HUES48 (cell line): Measurements from ENCODE around the gene WFDC12.

ENCODE experiments used
- H3K27ac ChIP-seq: one replicate; pipeline ENCODE4 v1.7.0; 2013; ENCODE audit warnings: low read depth, low read length, inconsistent platforms
- H3K27me3 ChIP-seq: 2 replicates; pipeline ENCODE4 v1.6.1; 2013; ENCODE audit warnings: mild to moderate bottlenecking, low read length; ENCODE audit not compliant: control insufficient read depth, insufficient read depth
- H3K36me3 ChIP-seq: 2 replicates; pipeline ENCODE4 v1.6.1; 2013; ENCODE audit warnings: low read length; ENCODE audit not compliant: control insufficient read depth, insufficient read depth
- H3K4me1 ChIP-seq: 2 replicates; pipeline ENCODE4 v1.6.1; 2013; ENCODE audit warnings: mild to moderate bottlenecking, low read length; ENCODE audit not compliant: control insufficient read depth, insufficient read depth
- H3K4me3 ChIP-seq: 2 replicates; pipeline ENCODE4 v1.5.1; 2013; ENCODE audit warnings: mild to moderate bottlenecking, low read depth, low read length
- H3K9ac ChIP-seq: 2 replicates; pipeline ENCODE4 v1.6.1; 2013; ENCODE audit warnings: mild to moderate bottlenecking, low read depth, low read length, moderate library complexity
- H3K9me3 ChIP-seq: 2 replicates; pipeline ENCODE4 v1.6.1; 2013; ENCODE audit warnings: low read length; ENCODE audit not compliant: control insufficient read depth, insufficient read depth

Gene WFDC12

GRCh38 chr20:45090481-45090880 lies 33.8 kb downstream of the WFDC12 start:
- Histone ChIP-seq H3K27ac (no peak overlapping the region), H3K4me3 (no peak overlapping the region), H3K36me3 (no peaks in the 10 kb centered on the region), H3K4me1 (peaks cover 9% of the 10 kb centered on the region; the same call in 1 of the 2 replicates), H3K9ac (no peak overlapping the region), H3K9me3 (no peaks in the 10 kb centered on the region), H3K27me3 (no peaks in the 10 kb centered on the region)

GRCh38 chr20:45088247-45088646 lies 36.0 kb downstream of the WFDC12 start:
- Histone ChIP-seq H3K27ac (no peak overlapping the region), H3K4me1 (0 out of 2 replicates have a peak, but pooled peaks cover 8% of the 10 kb centered on the region), H3K4me3 (no peak overlapping the region), H3K36me3 (no peaks in the 10 kb centered on the region), H3K9me3 (no peaks in the 10 kb centered on the region), H3K9ac (no peak overlapping the region), H3K27me3 (no peaks in the 10 kb centered on the region)

- H3K4me1 ChIP-seq: 0 out of 2 replicates have a peak, but pooled peaks cover 8% of the 10 kb centered on the region
- H3K36me3 ChIP-seq: no peaks in the 10 kb centered on the region
- H3K9me3 ChIP-seq: no peaks in the 10 kb centered on the region
- H3K9ac ChIP-seq: no peak overlapping the region
- no peak overlapping the region for H3K27ac ChIP-seq
- H3K27me3 ChIP-seq: no peaks in the 10 kb centered on the region
- H3K4me3 ChIP-seq: no peak overlapping the region
These were observed 36.5 kb downstream of the WFDC12 start for GRCh38 chr20:45087814-45088213.

GRCh38 chr20:45087097-45087790 lies 37.0 kb downstream of the WFDC12 start:
- H3K9ac ChIP-seq: no peak overlapping the region
- 0 out of 2 replicates have a peak, but pooled peaks cover 8% of the 10 kb centered on the region for H3K4me1 ChIP-seq
- peaks cover 3% of the 10 kb centered on the region; the same call in 1 of the 2 replicates for H3K9me3 ChIP-seq
- H3K36me3 ChIP-seq: peaks cover 3% of the 10 kb centered on the region; the same call in 1 of the 2 replicates
- no peak overlapping the region for H3K4me3 ChIP-seq
- no peaks in the 10 kb centered on the region for H3K27me3 ChIP-seq
- no peak overlapping the region for H3K27ac ChIP-seq

GRCh38 chr20:45085867-45086266 lies 38.4 kb downstream of the WFDC12 start:
- Histone ChIP-seq H3K36me3 (peaks cover 14% of the 10 kb centered on the region), H3K4me1 (0 out of 2 replicates have a peak, but pooled peaks cover 8% of the 10 kb centered on the region), H3K27ac (no peak overlapping the region), H3K9me3 (peaks cover 3% of the 10 kb centered on the region; the same call in 1 of the 2 replicates), H3K4me3 (no peak overlapping the region), H3K27me3 (no peaks in the 10 kb centered on the region), H3K9ac (no peak overlapping the region)

GRCh38 chr20:45085289-45085688 lies 39.0 kb downstream of the WFDC12 start:
- H3K4me1 ChIP-seq: 0 out of 2 replicates have a peak, but pooled peaks cover 8% of the 10 kb centered on the region
- no peak overlapping the region for H3K4me3 ChIP-seq
- H3K36me3 ChIP-seq: peaks cover 20% of the 10 kb centered on the region
- no peak overlapping the region for H3K9ac ChIP-seq
- no peaks in the 10 kb centered on the region for H3K27me3 ChIP-seq
- no peak overlapping the region for H3K27ac ChIP-seq
- peaks cover 3% of the 10 kb centered on the region; the same call in 1 of the 2 replicates for H3K9me3 ChIP-seq

- Histone ChIP-seq H3K27me3 (no peaks in the 10 kb centered on the region), H3K9ac (no peak overlapping the region), H3K36me3 (peaks cover 20% of the 10 kb centered on the region), H3K27ac (no peak overlapping the region), H3K4me3 (no peak overlapping the region), H3K4me1 (0 out of 2 replicates have a peak, but pooled peaks cover 5% of the 10 kb centered on the region), H3K9me3 (peaks cover 3% of the 10 kb centered on the region; the same call in 1 of the 2 replicates)
These were observed 41.1 kb downstream of the WFDC12 start for GRCh38 chr20:45083127-45083526.

- peaks cover 20% of the 10 kb centered on the region for H3K36me3 ChIP-seq
- no peaks in the 10 kb centered on the region for H3K4me1 ChIP-seq
- peaks cover 3% of the 10 kb centered on the region; the same call in 1 of the 2 replicates for H3K9me3 ChIP-seq
- H3K9ac ChIP-seq: no peak overlapping the region
- H3K27ac ChIP-seq: no peak overlapping the region
- no peak overlapping the region for H3K4me3 ChIP-seq
- no peaks in the 10 kb centered on the region for H3K27me3 ChIP-seq
These were observed 41.8 kb downstream of the WFDC12 start for GRCh38 chr20:45082468-45082867.

GRCh38 chr20:45080867-45081624 lies 43.2 kb downstream of the WFDC12 start:
- Histone ChIP-seq H3K27ac (no peak overlapping the region), H3K36me3 (peaks cover 21% of the 10 kb centered on the region), H3K9me3 (peaks cover 3% of the 10 kb centered on the region; the same call in 1 of the 2 replicates), H3K4me3 (no peak overlapping the region), H3K9ac (no peak overlapping the region), H3K27me3 (no peaks in the 10 kb centered on the region), H3K4me1 (peaks cover 8% of the 10 kb centered on the region; the same call in 1 of the 2 replicates)

GRCh38 chr20:45077559-45077958 lies 46.7 kb downstream of the WFDC12 start:
- peaks cover 2% of the 10 kb centered on the region; the same call in 1 of the 2 replicates for H3K9me3 ChIP-seq
- no peak overlapping the region for H3K9ac ChIP-seq
- H3K27me3 ChIP-seq: no peaks in the 10 kb centered on the region
- no peak overlapping the region for H3K27ac ChIP-seq
- H3K36me3 ChIP-seq: peaks cover 35% of the 10 kb centered on the region
- no peak overlapping the region for H3K4me3 ChIP-seq
- peaks cover 8% of the 10 kb centered on the region; the same call in 1 of the 2 replicates for H3K4me1 ChIP-seq
